Measurements from ENCODE around the gene SIL1.

The SIL1 gene

DNA sequence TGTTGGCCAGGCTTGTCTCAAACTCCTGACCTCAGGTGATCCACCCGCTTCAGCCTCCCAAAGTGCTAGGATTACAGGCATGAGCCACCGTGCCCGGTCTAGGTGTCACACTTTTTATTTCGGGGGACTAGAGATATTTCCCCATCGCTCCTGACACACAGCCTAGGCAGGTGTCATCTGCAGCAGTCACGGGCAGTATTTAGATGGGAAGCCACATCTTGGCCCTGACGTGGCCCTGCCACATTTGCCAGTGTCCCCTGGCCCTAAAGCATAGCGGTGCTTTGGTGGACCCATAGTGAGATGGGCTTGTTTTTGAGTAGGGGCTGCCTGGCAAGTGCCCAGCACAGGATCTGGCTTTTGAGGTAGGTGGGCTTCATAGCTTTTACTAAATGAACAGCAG, 278.0 kb downstream of the SIL1 start:
- no peak for DNase-seq (ENCODE audit: low read depth)

DNA sequence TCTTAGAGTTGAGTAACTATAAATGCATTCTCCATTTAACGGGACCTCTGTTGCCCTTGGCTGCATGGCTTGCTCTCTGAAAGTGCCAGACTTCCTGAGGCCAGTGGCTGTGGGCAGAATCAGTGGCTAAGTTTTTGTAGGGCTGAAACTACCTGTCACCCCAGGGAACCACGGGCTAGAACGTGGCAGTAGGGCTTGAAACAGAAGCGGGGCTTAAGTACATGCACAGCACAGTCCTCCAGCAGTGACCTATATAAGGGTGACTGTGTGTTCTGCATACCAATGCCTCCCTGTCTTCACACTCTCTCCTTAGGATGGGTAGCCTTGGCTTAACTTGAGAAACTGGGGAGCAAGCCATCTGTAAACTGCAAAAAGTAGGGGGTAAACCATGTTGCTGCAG, 279.5 kb downstream of the SIL1 start:
- DNase-seq (ENCODE audit: low read depth) = no peak

DNA sequence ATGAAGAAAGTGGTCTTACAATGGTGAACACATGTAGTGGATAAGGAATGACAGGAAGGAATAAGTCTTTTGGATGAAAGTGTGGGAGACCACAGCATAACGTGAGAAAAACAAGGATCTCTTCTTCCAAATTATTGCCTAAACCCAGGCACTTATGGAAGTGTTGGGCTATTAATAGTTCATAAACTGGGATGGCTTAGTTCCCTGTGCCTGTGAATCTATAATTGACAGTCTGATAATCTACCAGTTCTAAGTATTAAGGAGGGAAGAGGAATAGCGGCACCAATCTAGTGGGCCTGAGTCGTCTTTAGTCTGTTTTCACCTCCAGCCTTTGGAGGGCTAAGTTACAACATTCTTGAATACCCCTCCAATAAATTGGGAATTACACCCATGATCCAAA, 283.8 kb downstream of the SIL1 start:
- no peak for DNase-seq (ENCODE audit: low read depth)

DNA sequence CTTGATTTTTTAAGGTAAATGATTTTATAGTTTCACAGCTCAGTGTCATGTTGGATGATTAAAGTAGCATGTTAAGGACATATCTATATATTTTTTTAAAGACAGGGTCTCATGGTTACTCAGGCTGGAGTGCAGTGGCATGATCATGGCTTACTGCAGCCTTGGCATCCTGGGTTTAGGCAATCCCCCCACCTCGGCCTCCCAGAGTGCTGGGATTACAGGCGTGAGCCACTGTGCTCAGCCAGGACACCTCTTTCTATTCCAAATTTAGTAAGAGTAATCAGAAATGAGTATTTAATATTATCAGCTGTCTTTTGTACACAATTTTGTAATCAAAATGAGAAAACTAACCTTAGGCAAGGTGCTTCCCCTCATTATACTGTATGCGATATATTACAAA, 284.4 kb downstream of the SIL1 start:
- no peak for DNase-seq (ENCODE audit: low read depth)

DNA sequence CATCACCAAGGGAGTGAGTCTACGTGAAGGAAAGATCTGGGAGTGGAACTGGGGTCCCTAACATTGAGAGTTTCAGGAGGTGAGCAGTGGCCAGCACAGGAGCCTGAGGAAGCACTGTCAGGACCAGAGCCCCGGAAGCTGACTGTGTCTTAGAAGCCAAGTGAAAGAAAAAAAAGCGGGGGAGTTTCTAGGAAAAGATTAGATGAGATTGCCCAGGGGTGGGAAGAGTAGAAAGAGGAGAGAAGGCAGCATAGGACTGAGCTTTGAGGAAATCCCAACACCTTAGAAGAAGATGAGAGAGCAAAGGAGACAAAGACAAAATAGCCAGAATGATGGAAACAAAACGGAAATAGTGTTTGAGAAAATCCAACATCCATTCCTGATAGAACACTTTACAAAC, 286.1 kb downstream of the SIL1 start:
- DNase-seq (ENCODE audit: low read depth) = no peak

DNA sequence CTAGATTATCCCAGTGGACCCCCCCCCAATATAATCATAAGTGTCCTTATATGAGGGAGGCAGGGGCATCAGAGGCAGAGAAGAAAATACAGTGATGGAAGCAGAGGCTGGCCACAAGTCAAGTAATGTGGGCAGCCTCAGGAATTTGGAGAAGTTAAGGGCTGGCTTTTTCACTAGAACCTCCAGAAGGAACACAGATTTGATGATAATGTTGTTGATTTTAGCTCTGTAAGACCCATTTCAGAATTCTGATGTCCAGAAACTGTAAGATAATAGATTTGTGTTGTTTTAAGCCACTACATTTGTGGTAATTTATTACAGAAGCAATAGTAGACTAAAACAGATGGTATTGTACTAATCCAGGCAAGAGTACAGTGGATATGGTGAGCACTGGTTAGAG, 286.7 kb downstream of the SIL1 start:
- no peak for DNase-seq (ENCODE audit: low read depth)

DNA sequence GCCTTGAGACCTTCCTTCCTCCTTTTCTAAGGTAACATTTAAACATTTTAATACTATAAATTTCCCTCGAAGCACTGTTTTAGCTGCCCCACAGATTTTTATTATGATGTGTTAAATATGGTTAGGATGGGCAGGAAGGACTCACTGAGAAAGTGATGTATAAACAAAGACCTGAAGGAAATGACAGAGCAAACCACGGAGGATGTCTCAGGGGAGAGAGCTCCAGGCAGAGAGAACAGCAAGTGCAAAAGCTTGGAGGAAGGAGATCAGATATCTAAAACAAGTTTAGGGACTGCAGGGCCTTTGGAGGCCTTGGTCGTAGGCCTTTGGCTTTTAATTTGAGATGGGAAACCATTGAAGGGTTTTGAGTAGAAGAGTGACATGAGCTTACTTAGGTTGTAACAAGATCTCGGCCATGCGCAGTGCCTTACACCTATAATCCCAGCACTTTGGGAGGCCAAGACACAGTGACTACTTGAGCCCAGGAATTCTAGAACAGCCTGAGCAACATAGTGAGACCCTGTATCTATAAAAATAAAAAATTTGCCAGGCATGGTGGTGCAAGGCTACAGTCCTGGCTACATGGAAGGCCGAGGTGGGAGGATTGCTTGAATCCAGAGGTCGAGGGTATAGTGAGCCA, 287.5 kb downstream of the SIL1 start:
- DNase-seq (ENCODE audit: low read depth) = no peak

DNA sequence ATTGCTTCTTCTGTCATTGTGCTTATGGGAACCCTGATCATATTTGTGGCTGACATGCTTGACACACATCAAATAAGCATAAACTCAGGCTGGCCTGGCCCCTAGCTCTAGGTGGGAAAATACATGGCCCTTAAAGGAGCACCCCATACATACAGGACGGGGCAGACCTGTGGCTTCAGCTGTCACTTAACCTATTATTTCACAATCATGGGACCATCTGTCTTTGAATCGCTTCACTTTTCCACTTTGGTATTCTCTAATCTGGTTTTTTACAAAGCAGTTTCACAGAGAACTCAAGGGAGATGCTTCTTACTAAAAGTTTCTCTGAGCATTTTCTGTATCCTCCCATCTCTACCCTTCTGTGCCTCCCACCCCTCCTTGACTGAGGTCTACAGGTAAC, 288.4 kb downstream of the SIL1 start:
- DNase-seq (ENCODE audit: low read depth) = no peak

DNA sequence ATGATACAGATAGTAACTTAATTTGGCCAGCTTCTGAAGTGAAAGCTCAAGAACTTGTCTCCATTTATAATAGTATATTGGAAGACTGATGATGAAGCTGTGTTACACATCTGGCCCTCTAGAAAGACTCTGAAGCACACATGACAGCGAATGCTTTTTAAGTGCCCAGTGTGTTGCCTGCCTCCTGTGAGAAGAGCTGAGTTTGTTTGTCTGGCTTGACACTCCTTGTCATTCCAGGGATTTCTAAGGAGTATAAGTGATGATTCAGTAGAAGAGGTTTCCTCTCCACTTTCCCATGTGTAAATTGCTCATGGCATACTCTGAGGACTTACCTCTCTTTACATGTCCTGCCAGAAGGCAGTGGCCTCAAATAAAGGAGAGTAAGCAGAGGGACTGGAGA, 292.6 kb downstream of the SIL1 start:
- DNase-seq (ENCODE audit: low read depth) = peak; percentile 12

DNA sequence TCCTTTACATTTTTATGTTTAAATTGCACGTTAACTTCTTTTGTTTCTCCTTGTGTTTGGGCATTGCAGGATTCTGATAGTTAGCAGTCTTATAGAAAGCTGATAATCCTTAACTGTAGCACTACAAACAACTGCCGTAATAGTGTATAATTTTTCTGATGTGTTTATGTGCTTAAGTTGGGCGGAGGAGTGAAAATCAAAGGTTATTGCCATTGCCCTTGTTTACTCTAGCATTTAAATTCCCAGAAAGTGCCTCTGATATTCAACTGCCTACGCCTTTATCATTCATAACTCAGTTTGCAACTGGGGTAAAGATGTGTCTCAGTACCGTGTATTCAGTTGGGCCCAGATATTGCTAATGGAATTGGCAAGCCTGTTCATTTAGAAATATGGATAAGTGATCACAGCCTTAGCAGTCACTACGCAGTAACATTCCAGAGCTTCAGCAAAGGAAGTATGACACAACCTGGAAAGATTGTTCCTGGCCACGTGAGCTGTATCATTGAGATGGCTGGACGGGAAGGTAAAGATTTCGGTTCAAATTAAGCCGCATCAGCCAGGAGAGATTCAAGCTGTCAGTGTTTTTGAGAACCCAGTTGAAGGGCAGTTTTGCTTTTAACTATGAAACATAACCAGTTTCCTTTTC, 294.9 kb downstream of the SIL1 start:
- no peak for DNase-seq (ENCODE audit: low read depth)

DNA sequence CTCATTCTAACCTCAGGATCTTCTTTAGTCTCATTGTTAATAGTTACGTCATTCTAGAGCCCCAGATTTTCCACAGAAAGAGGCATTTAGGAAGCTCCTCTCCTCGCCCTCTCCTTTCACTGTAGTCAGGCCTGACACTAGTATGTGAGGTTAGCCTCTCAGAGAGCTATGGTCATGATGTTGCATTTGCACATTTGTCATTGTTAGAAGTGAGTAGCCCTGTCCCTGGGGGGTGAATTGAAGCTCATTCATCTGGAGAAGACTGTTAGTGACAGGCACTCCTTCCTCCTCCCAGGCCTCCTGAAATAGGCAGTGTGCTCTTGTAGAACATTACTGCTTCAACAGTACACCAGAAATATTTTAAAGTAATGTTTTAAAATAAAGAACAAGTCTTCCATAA, 296.5 kb downstream of the SIL1 start:
- DNase-seq (ENCODE audit: low read depth) = no peak

DNA sequence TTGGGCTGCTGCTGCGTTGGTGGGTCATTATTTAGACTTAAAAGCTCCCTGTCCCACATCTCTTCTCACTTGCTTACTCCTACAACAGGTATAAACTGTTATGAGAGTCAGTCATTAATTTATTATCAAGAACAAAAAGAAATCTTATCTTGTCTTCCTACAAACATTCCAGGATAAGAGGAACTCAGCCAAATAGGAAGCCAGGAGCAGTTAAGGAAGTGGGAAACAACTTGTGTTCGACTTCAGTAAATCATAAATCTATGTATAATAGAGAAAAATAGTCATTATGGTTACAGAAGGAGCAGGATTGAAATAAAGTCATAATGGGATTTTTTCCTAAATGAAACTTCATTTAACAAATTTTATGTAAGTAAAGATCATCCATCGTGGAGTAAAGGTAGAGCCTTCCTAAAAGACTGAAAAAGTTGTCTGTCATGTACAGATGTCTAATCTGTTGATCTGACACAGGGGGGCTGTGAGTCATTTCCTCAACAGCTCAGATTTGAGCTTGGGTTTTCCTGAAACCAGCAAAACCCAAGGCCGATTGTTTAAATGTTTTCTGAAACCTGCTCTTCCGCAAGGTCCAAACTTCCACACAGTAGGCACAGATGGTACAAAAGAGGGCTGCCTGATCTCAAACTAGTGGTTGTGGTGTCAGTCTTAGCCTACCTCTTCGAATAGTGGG, 297.7 kb downstream of the SIL1 start:
- DNase-seq (ENCODE audit: low read depth) = no peak

DNA sequence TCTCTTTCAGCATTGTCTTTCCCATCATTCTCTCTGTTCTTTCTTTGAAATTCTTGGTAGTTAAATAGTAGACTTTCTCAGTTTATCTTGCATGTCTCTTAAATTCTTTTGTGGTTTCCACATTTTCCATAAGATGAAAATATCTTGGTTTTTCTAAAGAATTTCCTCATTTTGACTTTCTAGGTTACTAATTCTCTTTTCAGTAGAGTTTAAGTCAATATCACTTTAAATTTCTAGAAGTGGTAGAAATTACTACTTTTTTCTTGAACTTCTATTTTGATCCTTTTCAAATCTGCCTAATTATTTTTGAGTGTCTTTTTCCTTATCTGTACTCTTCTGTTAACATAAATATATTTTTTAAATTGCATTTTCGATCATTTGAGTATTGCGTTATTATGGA, 299.4 kb downstream of the SIL1 start:
- no peak for DNase-seq (ENCODE audit: low read depth)

DNA sequence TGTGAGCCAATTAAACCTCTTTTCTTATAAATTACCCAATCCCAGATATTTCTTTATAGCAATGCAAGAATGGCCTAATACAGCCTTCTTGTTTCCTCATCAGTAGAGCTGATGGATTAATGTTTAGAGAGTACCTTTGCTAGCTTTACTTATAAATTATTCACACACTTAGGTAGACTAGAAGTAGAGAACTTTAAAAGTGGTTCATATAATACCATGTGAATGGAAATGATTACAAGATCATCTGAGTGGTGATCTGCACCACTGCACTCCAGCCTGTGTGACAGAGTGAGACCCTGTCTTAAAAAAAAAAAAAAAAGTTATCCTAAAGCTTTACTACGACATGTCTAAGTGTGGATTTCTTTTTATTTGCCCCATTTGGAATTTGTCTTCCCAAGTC, 299.9 kb downstream of the SIL1 start:
- no peak for DNase-seq (ENCODE audit: low read depth)
